ENCODE measurements around the gene NRXN3.
A peak's percentile ranks its signal among the peaks of the same experiment; 100 is the strongest.

NRXN3 gene

DNA sequence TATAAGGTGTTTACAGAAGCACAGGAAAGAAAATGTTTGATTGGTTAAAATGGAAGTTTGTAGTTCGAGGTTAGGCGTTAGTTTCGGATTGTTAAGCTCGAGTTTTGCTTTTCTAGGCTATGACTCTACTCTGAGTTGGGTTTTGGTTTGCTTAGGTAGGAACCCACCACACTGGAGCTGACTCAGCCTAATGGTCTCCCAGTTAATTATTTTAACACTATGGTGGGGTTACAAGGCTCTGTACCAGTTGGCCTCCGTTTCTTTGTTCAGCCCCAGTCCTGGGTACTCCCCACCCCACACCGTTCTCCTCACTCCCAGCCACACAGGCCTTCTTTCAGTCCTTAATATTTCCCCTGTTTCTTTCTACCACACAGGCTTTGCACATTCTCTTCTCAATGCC, 583.9 kb downstream of the NRXN3 start:
- Mint-ChIP-seq H3K9me3 (no peaks in the 10 kb centered on the region), H3K27me3 (ENCODE audit: low read depth, poor library complexity) (peaks cover 3% of the 10 kb centered on the region), H3K27ac (no peak overlapping the region), H3K4me1 (no peaks in the 10 kb centered on the region), H3K4me3 (no peak overlapping the region), H3K36me3 (ENCODE audit: low read depth) (no peaks in the 10 kb centered on the region)
- TF ChIP-seq, protein P1, sequence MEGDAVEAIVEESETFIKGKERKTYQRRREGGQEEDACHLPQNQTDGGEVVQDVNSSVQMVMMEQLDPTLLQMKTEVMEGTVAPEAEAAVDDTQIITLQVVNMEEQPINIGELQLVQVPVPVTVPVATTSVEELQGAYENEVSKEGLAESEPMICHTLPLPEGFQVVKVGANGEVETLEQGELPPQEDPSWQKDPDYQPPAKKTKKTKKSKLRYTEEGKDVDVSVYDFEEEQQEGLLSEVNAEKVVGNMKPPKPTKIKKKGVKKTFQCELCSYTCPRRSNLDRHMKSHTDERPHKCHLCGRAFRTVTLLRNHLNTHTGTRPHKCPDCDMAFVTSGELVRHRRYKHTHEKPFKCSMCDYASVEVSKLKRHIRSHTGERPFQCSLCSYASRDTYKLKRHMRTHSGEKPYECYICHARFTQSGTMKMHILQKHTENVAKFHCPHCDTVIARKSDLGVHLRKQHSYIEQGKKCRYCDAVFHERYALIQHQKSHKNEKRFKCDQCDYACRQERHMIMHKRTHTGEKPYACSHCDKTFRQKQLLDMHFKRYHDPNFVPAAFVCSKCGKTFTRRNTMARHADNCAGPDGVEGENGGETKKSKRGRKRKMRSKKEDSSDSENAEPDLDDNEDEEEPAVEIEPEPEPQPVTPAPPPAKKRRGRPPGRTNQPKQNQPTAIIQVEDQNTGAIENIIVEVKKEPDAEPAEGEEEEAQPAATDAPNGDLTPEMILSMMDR (IDR thresholded peaks at IDR 0.05) = no peak
- no peak for DNase-seq

DNA sequence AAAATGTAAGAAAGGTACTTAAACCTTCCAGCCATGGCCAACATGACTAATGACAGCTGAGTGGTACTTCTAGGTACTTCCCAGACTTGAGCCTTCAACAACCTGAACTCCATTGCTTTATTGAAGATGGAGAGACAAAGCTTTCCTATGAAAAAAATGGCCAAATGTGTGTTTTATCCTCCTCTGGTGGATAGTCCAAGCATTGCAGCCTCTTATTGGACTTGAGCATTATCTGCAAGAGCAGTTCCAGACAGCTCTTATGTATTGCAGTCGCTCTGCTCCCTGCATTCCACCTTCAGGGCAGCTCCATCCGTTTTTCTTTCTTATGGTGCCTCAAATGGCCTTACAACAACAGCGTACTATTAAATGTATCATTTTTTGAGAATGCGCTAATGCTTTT, 588.2 kb downstream of the NRXN3 start:
- Mint-ChIP-seq H3K27me3 (ENCODE audit: low read depth, poor library complexity) (peaks cover 3% of the 10 kb centered on the region), H3K4me1 (no peaks in the 10 kb centered on the region), H3K9me3 (no peaks in the 10 kb centered on the region), H3K4me3 (no peak overlapping the region), H3K36me3 (ENCODE audit: low read depth) (no peaks in the 10 kb centered on the region), H3K27ac (no peak overlapping the region)
- peak; percentile 16 for DNase-seq
- TF ChIP-seq, protein P1 (IDR thresholded peaks at IDR 0.05) = peak; percentile 75

DNA sequence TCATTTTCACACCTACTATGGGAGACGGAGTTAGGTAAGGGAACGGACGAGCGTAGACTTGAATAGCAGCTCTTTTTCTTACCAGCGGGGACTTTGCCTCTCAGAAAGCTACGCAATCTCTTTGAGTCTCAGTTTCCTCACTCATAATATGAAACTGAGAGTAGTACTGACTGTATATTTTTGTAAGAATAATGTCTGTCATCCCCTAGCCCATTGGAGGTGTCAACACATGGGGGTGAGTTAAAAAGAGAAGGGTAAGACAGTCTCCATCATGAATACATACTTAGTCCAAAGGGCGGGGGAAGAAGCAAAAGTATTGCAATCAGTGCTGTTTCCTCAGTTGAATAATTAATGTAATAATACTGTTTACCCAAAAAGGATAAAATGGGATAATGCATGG, 592.2 kb downstream of the NRXN3 start:
- Mint-ChIP-seq H3K4me3 (no peak overlapping the region), H3K27ac (no peak overlapping the region), H3K9me3 (no peaks in the 10 kb centered on the region), H3K4me1 (no peaks in the 10 kb centered on the region), H3K36me3 (ENCODE audit: low read depth) (no peaks in the 10 kb centered on the region), H3K27me3 (ENCODE audit: low read depth, poor library complexity) (peaks cover 3% of the 10 kb centered on the region)
- DNase-seq = no peak
- TF ChIP-seq, protein P1 (IDR thresholded peaks at IDR 0.05) = no peak

GRCh38 chr14:78763746-78764145, 593.6 kb downstream of the NRXN3 start:
- H3K4me3 Mint-ChIP-seq = no peak overlapping the region
- no peaks in the 10 kb centered on the region for H3K36me3 Mint-ChIP-seq (ENCODE audit: low read depth)
- no peak for DNase-seq
- H3K27ac Mint-ChIP-seq = no peak overlapping the region
- H3K4me1 Mint-ChIP-seq = no peaks in the 10 kb centered on the region
- H3K27me3 Mint-ChIP-seq (ENCODE audit: low read depth, poor library complexity) = peaks cover 3% of the 10 kb centered on the region
- H3K9me3 Mint-ChIP-seq = no peaks in the 10 kb centered on the region
- TF ChIP-seq, protein P1 (IDR thresholded peaks at IDR 0.05) = no peak

GRCh38 chr14:78764240-78764639, 594.1 kb downstream of the NRXN3 start:
- Mint-ChIP-seq H3K4me1 (no peaks in the 10 kb centered on the region), H3K27ac (no peak overlapping the region), H3K27me3 (ENCODE audit: low read depth, poor library complexity) (peaks cover 3% of the 10 kb centered on the region), H3K4me3 (no peak overlapping the region), H3K36me3 (ENCODE audit: low read depth) (no peaks in the 10 kb centered on the region), H3K9me3 (no peaks in the 10 kb centered on the region)
- TF ChIP-seq, protein P1 (IDR thresholded peaks at IDR 0.05) = no peak
- no peak for DNase-seq

DNA sequence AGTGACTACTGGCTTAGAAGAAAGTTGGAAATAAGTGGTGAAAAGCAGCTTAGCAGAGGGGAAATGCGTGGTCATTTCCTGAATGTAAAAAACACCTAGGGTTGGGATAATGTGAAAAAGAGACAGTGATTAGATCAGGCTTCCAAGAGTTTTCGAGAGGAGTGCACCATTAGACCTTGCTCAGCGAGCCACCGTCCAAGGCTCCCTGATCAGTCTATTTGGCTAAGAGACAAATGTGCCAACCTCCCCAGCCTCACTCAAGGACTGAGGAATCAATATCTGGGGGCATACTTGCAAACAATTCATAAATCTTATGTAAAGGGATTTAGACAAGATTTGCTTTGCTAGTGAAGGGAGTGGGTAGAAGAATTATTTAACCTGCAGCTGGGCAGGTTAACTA, 594.5 kb downstream of the NRXN3 start:
- DNase-seq = no peak
- Mint-ChIP-seq H3K4me3 (no peak overlapping the region), H3K27me3 (ENCODE audit: low read depth, poor library complexity) (peaks cover 3% of the 10 kb centered on the region), H3K9me3 (no peaks in the 10 kb centered on the region), H3K36me3 (ENCODE audit: low read depth) (no peaks in the 10 kb centered on the region), H3K27ac (no peak overlapping the region), H3K4me1 (no peaks in the 10 kb centered on the region)
- TF ChIP-seq, protein P1 (IDR thresholded peaks at IDR 0.05) = no peak

All from nephron progenitor cell (in vitro differentiated cells).